ENCODE data around the gene EEF2K. TPM values are rescaled to one million over a fixed set of nuclear protein-coding genes. Genes with fewer than 3 reads are reported as not detected.

The EEF2K gene
- polyA plus RNA-seq, 2 of the 4 experiments (the other 2 are of a cell fraction), result 8.2 to 9.4 TPM

DNA sequence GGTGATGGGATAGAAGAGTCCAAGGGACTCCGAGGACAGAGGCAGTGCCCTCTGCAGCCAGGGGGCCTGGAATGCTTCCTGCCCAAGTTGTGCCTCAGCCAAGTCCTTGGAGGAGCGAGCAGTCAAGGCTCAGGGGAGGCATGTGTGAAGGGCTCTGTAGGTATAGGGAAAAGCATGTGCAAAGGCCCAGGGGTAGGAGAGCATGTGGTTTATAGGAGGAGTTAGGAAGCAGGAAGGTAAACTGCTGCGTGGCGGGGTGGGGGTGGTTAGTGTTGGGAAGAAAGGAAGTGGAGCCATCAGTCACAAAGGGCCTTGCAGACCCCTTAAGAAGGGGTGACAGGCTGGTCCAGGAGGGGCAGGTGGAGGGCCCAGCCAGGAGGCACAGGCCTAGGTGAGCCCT is 98.3 kb downstream of the EEF2K start:
- no peak for TF ChIP-seq NR3C1 (IDR thresholded peaks at IDR 0.05)
- no peak for TF ChIP-seq KDM5A (IDR thresholded peaks at IDR 0.05)
- no peak for TF ChIP-seq ZNF302 (CRISPR knock-in tag; IDR thresholded peaks at IDR 0.05)
- TF ChIP-seq MAFK (IDR thresholded peaks at IDR 0.05; ENCODE audit: partially characterized antibody), result no peak
- no peak for TF ChIP-seq CHD4 (IDR thresholded peaks at IDR 0.05; ENCODE audit: borderline replicate concordance)
- TF ChIP-seq HEYL (CRISPR knock-in tag; IDR thresholded peaks at IDR 0.05), result no peak
- TF ChIP-seq, protein P1, sequence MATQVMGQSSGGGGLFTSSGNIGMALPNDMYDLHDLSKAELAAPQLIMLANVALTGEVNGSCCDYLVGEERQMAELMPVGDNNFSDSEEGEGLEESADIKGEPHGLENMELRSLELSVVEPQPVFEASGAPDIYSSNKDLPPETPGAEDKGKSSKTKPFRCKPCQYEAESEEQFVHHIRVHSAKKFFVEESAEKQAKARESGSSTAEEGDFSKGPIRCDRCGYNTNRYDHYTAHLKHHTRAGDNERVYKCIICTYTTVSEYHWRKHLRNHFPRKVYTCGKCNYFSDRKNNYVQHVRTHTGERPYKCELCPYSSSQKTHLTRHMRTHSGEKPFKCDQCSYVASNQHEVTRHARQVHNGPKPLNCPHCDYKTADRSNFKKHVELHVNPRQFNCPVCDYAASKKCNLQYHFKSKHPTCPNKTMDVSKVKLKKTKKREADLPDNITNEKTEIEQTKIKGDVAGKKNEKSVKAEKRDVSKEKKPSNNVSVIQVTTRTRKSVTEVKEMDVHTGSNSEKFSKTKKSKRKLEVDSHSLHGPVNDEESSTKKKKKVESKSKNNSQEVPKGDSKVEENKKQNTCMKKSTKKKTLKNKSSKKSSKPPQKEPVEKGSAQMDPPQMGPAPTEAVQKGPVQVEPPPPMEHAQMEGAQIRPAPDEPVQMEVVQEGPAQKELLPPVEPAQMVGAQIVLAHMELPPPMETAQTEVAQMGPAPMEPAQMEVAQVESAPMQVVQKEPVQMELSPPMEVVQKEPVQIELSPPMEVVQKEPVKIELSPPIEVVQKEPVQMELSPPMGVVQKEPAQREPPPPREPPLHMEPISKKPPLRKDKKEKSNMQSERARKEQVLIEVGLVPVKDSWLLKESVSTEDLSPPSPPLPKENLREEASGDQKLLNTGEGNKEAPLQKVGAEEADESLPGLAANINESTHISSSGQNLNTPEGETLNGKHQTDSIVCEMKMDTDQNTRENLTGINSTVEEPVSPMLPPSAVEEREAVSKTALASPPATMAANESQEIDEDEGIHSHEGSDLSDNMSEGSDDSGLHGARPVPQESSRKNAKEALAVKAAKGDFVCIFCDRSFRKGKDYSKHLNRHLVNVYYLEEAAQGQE (IDR thresholded peaks at IDR 0.05), result no peak
- no peak for TF ChIP-seq FOSL2 (IDR thresholded peaks at IDR 0.05)
- TF ChIP-seq FOSL2 (CRISPR knock-in tag; IDR thresholded peaks at IDR 0.05), result no peak
- TF ChIP-seq, protein P2, sequence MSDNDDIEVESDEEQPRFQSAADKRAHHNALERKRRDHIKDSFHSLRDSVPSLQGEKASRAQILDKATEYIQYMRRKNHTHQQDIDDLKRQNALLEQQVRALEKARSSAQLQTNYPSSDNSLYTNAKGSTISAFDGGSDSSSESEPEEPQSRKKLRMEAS (IDR thresholded peaks at IDR 0.05), result no peak
- TF ChIP-seq, protein P3, sequence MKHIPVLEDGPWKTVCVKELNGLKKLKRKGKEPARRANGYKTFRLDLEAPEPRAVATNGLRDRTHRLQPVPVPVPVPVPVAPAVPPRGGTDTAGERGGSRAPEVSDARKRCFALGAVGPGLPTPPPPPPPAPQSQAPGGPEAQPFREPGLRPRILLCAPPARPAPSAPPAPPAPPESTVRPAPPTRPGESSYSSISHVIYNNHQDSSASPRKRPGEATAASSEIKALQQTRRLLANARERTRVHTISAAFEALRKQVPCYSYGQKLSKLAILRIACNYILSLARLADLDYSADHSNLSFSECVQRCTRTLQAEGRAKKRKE (CRISPR knock-in tag; IDR thresholded peaks at IDR 0.05; ENCODE audit: low read depth), result no peak
- TF ChIP-seq RFX5 (IDR thresholded peaks at IDR 0.05), result no peak
- no peak for TF ChIP-seq RAD21 (conservative IDR thresholded peaks at IDR 0.05 in 1 of 2, IDR thresholded peaks at IDR 0.05 in 1 of 2)
- TF ChIP-seq SMC3 (IDR thresholded peaks at IDR 0.05), result no peak
- TF ChIP-seq, protein P4, sequence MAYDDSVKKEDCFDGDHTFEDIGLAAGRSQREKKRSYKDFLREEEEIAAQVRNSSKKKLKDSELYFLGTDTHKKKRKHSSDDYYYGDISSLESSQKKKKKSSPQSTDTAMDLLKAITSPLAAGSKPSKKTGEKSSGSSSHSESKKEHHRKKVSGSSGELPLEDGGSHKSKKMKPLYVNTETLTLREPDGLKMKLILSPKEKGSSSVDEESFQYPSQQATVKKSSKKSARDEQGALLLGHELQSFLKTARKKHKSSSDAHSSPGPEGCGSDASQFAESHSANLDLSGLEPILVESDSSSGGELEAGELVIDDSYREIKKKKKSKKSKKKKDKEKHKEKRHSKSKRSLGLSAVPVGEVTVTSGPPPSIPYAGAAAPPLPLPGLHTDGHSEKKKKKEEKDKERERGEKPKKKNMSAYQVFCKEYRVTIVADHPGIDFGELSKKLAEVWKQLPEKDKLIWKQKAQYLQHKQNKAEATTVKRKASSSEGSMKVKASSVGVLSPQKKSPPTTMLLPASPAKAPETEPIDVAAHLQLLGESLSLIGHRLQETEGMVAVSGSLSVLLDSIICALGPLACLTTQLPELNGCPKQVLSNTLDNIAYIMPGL (CRISPR knock-in tag; IDR thresholded peaks at IDR 0.05; ENCODE audit: borderline replicate concordance), result no peak
- TF ChIP-seq BHLHE40 (IDR thresholded peaks at IDR 0.05; ENCODE audit: low read depth, low read length), result no peak
- TF ChIP-seq EHF (CRISPR knock-in tag; IDR thresholded peaks at IDR 0.05), result no peak
- no peak for TF ChIP-seq CHD2 (IDR thresholded peaks at IDR 0.05; ENCODE audit: low read length, partially characterized antibody)
- no peak for TF ChIP-seq POLR2A (IDR thresholded peaks at IDR 0.05; ENCODE audit: low read length)
- no peak for TF ChIP-seq MAZ (IDR thresholded peaks at IDR 0.05; ENCODE audit: borderline replicate concordance, low read depth, low read length)
- Histone ChIP-seq H3K4me1 (peaks cover 5% of the 10 kb centered on the region; the same call in 2 of the 3 replicates), H3K4me3 (no peak overlapping the region), H3K9me3 (no peaks in the 10 kb centered on the region), H3K4me2 (no peak overlapping the region), H3K27ac (no peak overlapping the region)
- ATAC-seq (no peak), DNase-seq (ENCODE audit: low read depth in 1 of 2, low spot score in 1 of 2) (no peak), FAIRE-seq (no peak)
- WGBS (ENCODE audit: missing lambda C conversion rate), result 88% methylated on average over 4 of the region's 4 CpGs
- POLR2A ChIA-PET, result interaction anchor here (0.6 kb wide), 1 partner anchor 113 kb away, joined by 3 read pairs; no protein-coding TSS in a partner anchor
- CTCF ChIA-PET, result interaction anchor here (12.5 to 16.3 kb wide), 2 partner anchors 18 to 104 kb away, joined by 160 to 320 read pairs; partner anchors contain the start of gene EEF2K

DNA sequence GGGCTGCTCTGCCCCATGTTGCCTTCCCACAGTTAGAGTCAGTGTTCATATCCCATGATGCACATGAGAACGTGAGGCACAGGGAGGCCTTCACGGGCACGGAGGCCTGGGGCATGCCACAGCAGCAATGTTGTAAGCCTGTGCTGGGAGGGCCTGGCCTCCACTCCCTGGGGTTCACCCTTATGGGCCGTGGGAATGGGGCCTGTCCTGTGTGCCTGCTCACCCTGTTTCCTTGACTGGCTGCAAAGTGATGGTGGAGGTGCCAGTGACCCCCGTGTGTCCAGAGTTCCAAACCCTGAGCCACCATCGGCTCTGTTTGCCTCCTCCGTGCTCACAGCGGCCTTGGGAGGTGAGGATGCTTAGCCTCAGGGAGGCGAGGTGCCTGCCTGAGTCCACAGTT is 100.7 kb downstream of the EEF2K start:
- POLR2A ChIA-PET, result no interaction called here
- CTCF ChIA-PET, result interaction anchor here (0.5 to 16.3 kb wide), 3 partner anchors 15 to 1084 kb away, joined by 3 to 320 read pairs (median 160); partner anchors contain the start of gene EEF2K
- no peak for DNase-seq (ENCODE audit: low read depth in 1 of 2, low spot score in 1 of 2)

More for the DNA sequence above, 100.7 kb downstream of the EEF2K start:
- Histone ChIP-seq H3K4me1 (no peaks in the 10 kb centered on the region), H3K4me2 (no peak overlapping the region), H3K9me3 (no peaks in the 10 kb centered on the region), H3K27ac (no peak overlapping the region), H3K4me3 (no peak overlapping the region)
- no peak for FAIRE-seq
- no peak for TF ChIP-seq KDM1A (IDR thresholded peaks at IDR 0.05; ENCODE audit: low read depth)
- TF ChIP-seq ESRRA (IDR thresholded peaks at IDR 0.05; ENCODE audit: borderline replicate concordance, low read length), result no peak
- TF ChIP-seq, protein P3 (CRISPR knock-in tag; IDR thresholded peaks at IDR 0.05; ENCODE audit: low read depth), result no peak
- no peak for TF ChIP-seq NR3C1 (IDR thresholded peaks at IDR 0.05)
- WGBS (ENCODE audit: missing lambda C conversion rate), result 94% methylated on average over 9 of the region's 9 CpGs
- no peak for ATAC-seq
